LNCaP clone FGC (cell line): ENCODE measurements around the gene LRP5.
A peak's percentile ranks its signal among the peaks of the same experiment; 100 is the strongest.
"Not testable (repeated sequence)": the region's sequence is repeated elsewhere in the genome, so short reads cannot be mapped to it uniquely, and the experiment has no call there.

ENCODE experiments used
- DNase-seq: peaks from one replicate; pipeline ENCODE4 v3.0.0-alpha.2; 2011; ENCODE audit warnings: low read depth
- H3K4me3 ChIP-seq: 2 replicates; pipeline ENCODE4 v1.5.1; 2011; ENCODE audit warnings: mild to moderate bottlenecking, low read depth, low read length, control low read depth
- TF ChIP-seq, protein P1 (sequence below): IDR thresholded peaks from 2 replicates; pipeline ENCODE4 v1.5.1; 2012; ENCODE audit warnings: mild to moderate bottlenecking; ENCODE audit not compliant: control insufficient read depth, insufficient read depth; ENCODE audit errors: extremely low read depth

Gene LRP5

GRCh38 chr11:68469122-68469521, 156.7 kb downstream of the LRP5 start:
- DNase-seq, result peak; percentile 80
- TF ChIP-seq, protein P1, sequence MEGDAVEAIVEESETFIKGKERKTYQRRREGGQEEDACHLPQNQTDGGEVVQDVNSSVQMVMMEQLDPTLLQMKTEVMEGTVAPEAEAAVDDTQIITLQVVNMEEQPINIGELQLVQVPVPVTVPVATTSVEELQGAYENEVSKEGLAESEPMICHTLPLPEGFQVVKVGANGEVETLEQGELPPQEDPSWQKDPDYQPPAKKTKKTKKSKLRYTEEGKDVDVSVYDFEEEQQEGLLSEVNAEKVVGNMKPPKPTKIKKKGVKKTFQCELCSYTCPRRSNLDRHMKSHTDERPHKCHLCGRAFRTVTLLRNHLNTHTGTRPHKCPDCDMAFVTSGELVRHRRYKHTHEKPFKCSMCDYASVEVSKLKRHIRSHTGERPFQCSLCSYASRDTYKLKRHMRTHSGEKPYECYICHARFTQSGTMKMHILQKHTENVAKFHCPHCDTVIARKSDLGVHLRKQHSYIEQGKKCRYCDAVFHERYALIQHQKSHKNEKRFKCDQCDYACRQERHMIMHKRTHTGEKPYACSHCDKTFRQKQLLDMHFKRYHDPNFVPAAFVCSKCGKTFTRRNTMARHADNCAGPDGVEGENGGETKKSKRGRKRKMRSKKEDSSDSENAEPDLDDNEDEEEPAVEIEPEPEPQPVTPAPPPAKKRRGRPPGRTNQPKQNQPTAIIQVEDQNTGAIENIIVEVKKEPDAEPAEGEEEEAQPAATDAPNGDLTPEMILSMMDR, result no peak
- H3K4me3 ChIP-seq, result no peak overlapping the region

DNA sequence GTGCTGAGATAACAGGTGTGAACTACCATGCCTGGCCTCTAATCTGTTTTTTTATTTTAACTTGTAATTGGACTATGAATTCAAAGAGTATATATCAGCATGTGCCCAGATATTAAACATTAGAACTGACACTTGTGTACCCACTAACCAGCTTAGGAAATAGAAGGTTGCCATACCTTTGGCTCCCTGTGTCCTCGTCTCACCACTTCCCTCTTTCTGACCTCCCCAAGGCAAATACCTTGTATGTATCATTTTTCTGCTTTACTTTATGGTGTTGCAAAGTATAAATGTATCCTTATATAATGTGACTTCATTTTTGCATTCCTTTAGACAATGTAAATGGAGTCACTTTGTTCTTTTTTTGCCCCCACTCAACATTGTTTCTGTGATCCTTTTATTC, 157.3 kb downstream of the LRP5 start:
- TF ChIP-seq, protein P1, result no peak
- no peak for DNase-seq
- H3K4me3 ChIP-seq, result no peak overlapping the region

GRCh38 chr11:68470304-68470811, 158.0 kb downstream of the LRP5 start:
- TF ChIP-seq, protein P1, result no peak
- no peak for DNase-seq
- H3K4me3 ChIP-seq, result no peak overlapping the region

- H3K4me3 ChIP-seq, result no peak overlapping the region
- TF ChIP-seq, protein P1, result no peak
- DNase-seq, result no peak
These were observed 159.3 kb downstream of the LRP5 start for GRCh38 chr11:68471360-68472340.

DNA sequence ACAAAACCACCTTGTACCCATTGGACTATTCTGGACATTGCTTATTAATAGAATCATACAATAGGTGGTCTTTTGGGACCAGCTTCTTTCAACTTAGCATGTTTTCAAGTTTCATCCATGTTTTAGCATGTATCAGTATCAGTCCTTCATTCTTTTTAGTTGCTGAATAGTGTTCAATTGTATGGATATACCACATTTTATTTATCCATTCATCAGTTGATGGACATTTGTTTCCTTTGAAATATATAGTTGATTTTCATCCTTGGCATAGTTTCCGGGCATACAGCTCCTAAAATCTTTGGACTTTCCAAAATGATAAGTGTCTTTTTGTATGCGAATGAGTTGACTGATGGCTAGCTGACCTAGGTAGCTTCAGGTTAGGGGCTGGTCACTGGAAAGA, 160.4 kb downstream of the LRP5 start:
- TF ChIP-seq, protein P1, result no peak
- DNase-seq, result no peak
- H3K4me3 ChIP-seq, result no peak overlapping the region

DNA sequence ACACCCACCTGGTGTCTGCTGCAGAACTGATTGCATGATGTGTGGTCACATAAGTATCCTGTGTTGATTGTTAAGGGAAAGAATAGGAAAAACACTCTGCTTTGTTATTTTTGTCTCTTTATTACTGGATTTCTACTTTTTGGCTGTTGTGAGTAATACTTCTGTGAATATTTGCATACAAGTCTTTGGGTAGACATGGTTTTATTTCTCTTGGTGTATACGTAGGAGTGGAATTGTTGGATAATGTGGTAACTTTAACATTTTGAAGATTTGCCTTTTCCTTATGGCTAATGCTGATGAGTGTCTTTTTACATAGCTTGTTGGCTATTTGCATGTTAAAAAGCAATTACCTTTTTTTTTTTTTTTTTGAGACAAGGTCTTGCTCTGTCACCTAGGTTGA, 161.3 kb downstream of the LRP5 start:
- TF ChIP-seq, protein P1, result no peak
- no peak overlapping the region for H3K4me3 ChIP-seq
- DNase-seq, result no peak

- not testable (repeated sequence) for H3K4me3 ChIP-seq, DNase-seq
These were observed 163.2 kb downstream of the LRP5 start for GRCh38 chr11:68475626-68476025.
